GM12878 (cell line): Measurements from ENCODE around the gene KLF8.

Experiments used
- CTCF ChIP-seq, 3 experiments: IDR thresholded peaks in 2 of 3; conservative IDR thresholded peaks in 1 of 3; 2 replicates each; pipeline ENCODE4 v1.5.1; 2011; ENCODE audit warnings: low read depth in 3 of 3, low read length in 3 of 3, mild to moderate bottlenecking in 3 of 3, control low read depth in 2 of 3, moderate library complexity in 2 of 3, inconsistent platforms in 1 of 3, mixed read lengths in 1 of 3; ENCODE audit not compliant: control insufficient read depth in 2 of 3, insufficient read depth in 1 of 3; ENCODE audit errors: extremely low read depth in 1 of 3
- GABPA ChIP-seq: IDR thresholded peaks from 2 replicates; pipeline ENCODE4 v1.6.1; 2014; ENCODE audit warnings: antibody characterized with exemption, low read depth, mild to moderate bottlenecking, inconsistent platforms

DNA sequence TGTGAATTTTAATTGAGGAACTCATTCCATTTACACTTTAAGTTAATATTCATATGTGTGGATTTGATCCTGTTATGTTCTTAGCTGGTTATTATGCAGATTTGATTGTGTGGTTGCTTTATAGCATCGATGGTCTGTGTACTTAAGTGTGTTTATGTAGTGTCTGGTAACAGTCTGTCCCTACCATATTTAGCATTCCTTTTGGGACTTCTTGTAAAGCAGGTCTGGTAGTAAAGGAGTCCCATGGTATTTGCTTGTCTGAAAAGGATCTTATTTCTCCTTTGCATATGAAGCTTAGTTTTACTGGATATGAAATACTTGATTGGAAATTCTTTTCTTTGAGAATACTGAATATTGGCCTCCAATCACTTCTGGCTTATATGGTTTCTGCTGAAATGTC lies 76.6 kb downstream of the KLF8 start:
- TF ChIP-seq CTCF (IDR thresholded peaks at IDR 0.05 in 2 of 3, conservative IDR thresholded peaks at IDR 0.05 in 1 of 3; ENCODE audit: control insufficient read depth in 2 of 3, extremely low read depth in 1 of 3, insufficient read depth in 1 of 3, low read depth in 3 of 3, low read length in 3 of 3) (no peak), GABPA (no peak)
